OCI-LY3 (cell line): ENCODE results near the gene TIPARP.

Source experiments
- H2AFZ ChIP-seq: fragments of 200-600, 300-600 bp; shearing (Covaris generic); 2 replicates; pipeline ENCODE4 v1.6.0; 2014; ENCODE audit warnings: antibody characterized with exemption, low read depth, low read length
- H3K27ac ChIP-seq: fragments of 200-600, 300-600 bp; sonication (generic); 2 replicates; pipeline ENCODE4 v1.5.1; 2014; ENCODE audit warnings: mild to moderate bottlenecking, low read length, moderate library complexity, mixed read lengths
- H3K27me3 ChIP-seq: fragments of 200-600, 300-600 bp; sonication (generic); 2 replicates; pipeline ENCODE4 v1.6.1; 2014; ENCODE audit warnings: low read depth, low read length, mixed read lengths
- H3K36me3 ChIP-seq: fragments of 200-600, 300-600 bp; sonication (generic); replicated peaks from 2 replicates; pipeline ENCODE3; 2014; ENCODE audit warnings: low read depth, low read length, mixed read lengths
- H3K4me1 ChIP-seq: fragments of 300-600, 200-600 bp; sonication (generic); 2 replicates; pipeline ENCODE4 v1.6.1; 2014; ENCODE audit warnings: low read length, mixed read lengths
- H3K4me2 ChIP-seq: fragments of 200-600, 300-600 bp; sonication (generic); 2 replicates; pipeline ENCODE4 v1.6.1; 2014; ENCODE audit warnings: low read length, mixed read lengths
- H3K4me3 ChIP-seq: fragments of 300-600, 200-600 bp; sonication (generic); 2 replicates; pipeline ENCODE4 v1.5.1; 2014; ENCODE audit warnings: antibody characterized with exemption, mild to moderate bottlenecking, low read length, moderate library complexity
- H3K79me2 ChIP-seq: fragments of 300-600, 200-600 bp; shearing (Covaris generic); 2 replicates; pipeline ENCODE4 v1.6.1; 2014; ENCODE audit warnings: mild to moderate bottlenecking, low read length, mixed read lengths
- H3K9ac ChIP-seq: fragments of 300-600, 200-600 bp; shearing (Covaris generic); 2 replicates; pipeline ENCODE4 v1.6.0; 2014; ENCODE audit warnings: mild to moderate bottlenecking, low read length, moderate library complexity
- H3K9me3 ChIP-seq: fragments of 200-600, 300-600 bp; shearing (Covaris generic); 2 replicates; pipeline ENCODE4 v1.6.1; 2014; ENCODE audit warnings: low read length, mixed read lengths; ENCODE audit not compliant: insufficient read depth
- H4K20me1 ChIP-seq: fragments of 200-600, 300-600 bp; sonication (generic); 2 replicates; pipeline ENCODE4 v1.6.1; 2016; ENCODE audit warnings: low read length, mixed read lengths; ENCODE audit not compliant: insufficient read depth
- EZH2phosphoT487 ChIP-seq: fragments of 200-600 bp; shearing (Covaris generic); IDR thresholded peaks from 2 replicates; pipeline ENCODE4 v1.6.1; 2018; ENCODE audit warnings: antibody characterized with exemption, mixed run types, low read depth
- TF ChIP-seq, protein P1 (sequence below): fragments of 200-600, 300-600 bp; sonication (generic); IDR thresholded peaks from 2 replicates; pipeline ENCODE4 v1.5.1; 2014; ENCODE audit warnings: antibody characterized with exemption, low read length, low read depth

TIPARP gene

DNA sequence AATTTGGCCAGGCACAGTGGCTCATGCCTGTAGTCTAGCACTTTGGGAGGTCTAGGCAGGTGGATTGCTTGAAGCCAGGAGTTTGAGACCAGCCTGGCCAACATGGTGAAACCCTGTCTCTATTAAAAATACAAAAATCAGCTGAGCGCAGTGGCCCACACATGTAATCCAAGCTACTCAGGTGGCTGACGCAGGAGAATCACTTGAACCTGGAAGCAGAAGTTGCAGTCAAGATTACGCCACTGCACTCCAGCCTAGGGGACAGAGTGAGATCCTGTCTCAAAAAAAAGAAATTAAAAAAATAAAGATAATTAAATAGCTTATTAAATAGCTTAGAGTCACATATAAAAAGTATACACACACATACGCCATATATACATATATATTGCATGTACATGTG lies 3.7 kb upstream of the TIPARP start:
- Histone ChIP-seq H3K9me3 (no peaks in the 10 kb centered on the region), H3K4me2 (no peak overlapping the region), H3K36me3 (no peaks in the 10 kb centered on the region), H3K79me2 (peaks cover 12% of the 10 kb centered on the region), H3K27me3 (no peaks in the 10 kb centered on the region), H3K4me1 (peaks cover 5% of the 10 kb centered on the region), H3K27ac (no peak overlapping the region), H2AFZ (no peak overlapping the region), H3K9ac (no peak overlapping the region), H3K4me3 (no peak overlapping the region), H4K20me1 (peaks cover 2% of the 10 kb centered on the region)
- no peak for TF ChIP-seq EZH2phosphoT487
- TF ChIP-seq, protein P1, sequence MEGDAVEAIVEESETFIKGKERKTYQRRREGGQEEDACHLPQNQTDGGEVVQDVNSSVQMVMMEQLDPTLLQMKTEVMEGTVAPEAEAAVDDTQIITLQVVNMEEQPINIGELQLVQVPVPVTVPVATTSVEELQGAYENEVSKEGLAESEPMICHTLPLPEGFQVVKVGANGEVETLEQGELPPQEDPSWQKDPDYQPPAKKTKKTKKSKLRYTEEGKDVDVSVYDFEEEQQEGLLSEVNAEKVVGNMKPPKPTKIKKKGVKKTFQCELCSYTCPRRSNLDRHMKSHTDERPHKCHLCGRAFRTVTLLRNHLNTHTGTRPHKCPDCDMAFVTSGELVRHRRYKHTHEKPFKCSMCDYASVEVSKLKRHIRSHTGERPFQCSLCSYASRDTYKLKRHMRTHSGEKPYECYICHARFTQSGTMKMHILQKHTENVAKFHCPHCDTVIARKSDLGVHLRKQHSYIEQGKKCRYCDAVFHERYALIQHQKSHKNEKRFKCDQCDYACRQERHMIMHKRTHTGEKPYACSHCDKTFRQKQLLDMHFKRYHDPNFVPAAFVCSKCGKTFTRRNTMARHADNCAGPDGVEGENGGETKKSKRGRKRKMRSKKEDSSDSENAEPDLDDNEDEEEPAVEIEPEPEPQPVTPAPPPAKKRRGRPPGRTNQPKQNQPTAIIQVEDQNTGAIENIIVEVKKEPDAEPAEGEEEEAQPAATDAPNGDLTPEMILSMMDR: no peak

- Histone ChIP-seq H3K27me3 (no peaks in the 10 kb centered on the region), H3K4me3 (peak overlapping the region; percentile 99), H3K4me2 (peak overlapping the region; percentile 87), H3K9ac (peak overlapping the region; percentile 62), H3K36me3 (peaks cover 13% of the 10 kb centered on the region), H3K27ac (peak overlapping the region; percentile 65), H2AFZ (peak overlapping the region; percentile 32; the same call in 1 of the 2 replicates), H4K20me1 (peaks cover 33% of the 10 kb centered on the region), H3K9me3 (no peaks in the 10 kb centered on the region), H3K4me1 (peaks cover 20% of the 10 kb centered on the region), H3K79me2 (peaks cover 42% of the 10 kb centered on the region)
- TF ChIP-seq EZH2phosphoT487: no peak
Observed at GRCh38 chr3:156673732-156674045, 701 bp upstream of the TIPARP start.

GRCh38 chr3:156674911-156675829 lies 780 bp downstream of the TIPARP start:
- TF ChIP-seq, protein P1: peak; percentile 59
- no peak for TF ChIP-seq EZH2phosphoT487
- Histone ChIP-seq H4K20me1 (peaks cover 45% of the 10 kb centered on the region), H3K4me2 (peak overlapping the region; percentile 95), H3K79me2 (peaks cover 56% of the 10 kb centered on the region), H3K36me3 (peaks cover 23% of the 10 kb centered on the region), H3K4me3 (peak overlapping the region; percentile 99), H3K27ac (peak overlapping the region; percentile 76), H2AFZ (no peak overlapping the region), H3K9me3 (no peaks in the 10 kb centered on the region), H3K9ac (peak overlapping the region; percentile 96), H3K27me3 (no peaks in the 10 kb centered on the region), H3K4me1 (peaks cover 31% of the 10 kb centered on the region)

- peaks cover 54% of the 10 kb centered on the region for H4K20me1 ChIP-seq
- peak overlapping the region; percentile 96 for H3K9ac ChIP-seq
- H3K4me1 ChIP-seq: peaks cover 38% of the 10 kb centered on the region
- H3K4me3 ChIP-seq: peak overlapping the region; percentile 99
- H3K79me2 ChIP-seq: peaks cover 65% of the 10 kb centered on the region
- H3K4me2 ChIP-seq: peak overlapping the region; percentile 95
- no peak for TF ChIP-seq EZH2phosphoT487
- TF ChIP-seq, protein P1: no peak; the same call in 1 of the 2 replicates
- peak overlapping the region; percentile 76 for H3K27ac ChIP-seq
- H3K36me3 ChIP-seq: peaks cover 33% of the 10 kb centered on the region
- no peaks in the 10 kb centered on the region for H3K9me3 ChIP-seq
- no peaks in the 10 kb centered on the region for H3K27me3 ChIP-seq
- no peak overlapping the region for H2AFZ ChIP-seq
Observed at GRCh38 chr3:156675830-156676767, 1.7 kb downstream of the TIPARP start.
